ENCODE results near the gene SLC22A1. TPM values are rescaled to one million over a fixed set of nuclear protein-coding genes. Genes with fewer than 3 reads are reported as not detected.

The SLC22A1 gene
- total and polyA plus RNA-seq, 2 donors (not counting 1 experiment from before 2014, with no cell fraction given) = 0.18 to 1.5 TPM

- H3K79me2 ChIP-seq (ENCODE audit: control insufficient read depth, insufficient read depth, low read length) = no peaks in the 10 kb centered on the region
- no peak overlapping the region for H3K9ac ChIP-seq (ENCODE audit: low read length)
- no peak overlapping the region for H3K4me3 ChIP-seq (ENCODE audit: control extremely low read depth in 1 of 5, extremely low read depth in 1 of 5, insufficient read depth in 1 of 5, low read depth in 2 of 5, low read length in 4 of 5)
- intact Hi-C loops (cut with micrococcal nuclease) = no loop called here
- H3K27ac Mint-ChIP-seq = no peak overlapping the region
- ChIA-PET CTCF (no interaction called here), POLR2A (no interaction called here)
- ATAC-seq (ENCODE audit: low read depth) = no peak
- WGBS (ENCODE audit: insufficient coverage) = 92% methylated on average over 8 of the region's 20 CpGs
- H3K9me3 ChIP-seq (ENCODE audit: control extremely low read depth in 1 of 3, control insufficient read depth in 2 of 3, insufficient read depth in 1 of 3, low read length in 2 of 3) = no peaks in the 10 kb centered on the region
- H2AFZ ChIP-seq (ENCODE audit: insufficient read depth, low read depth, low read length, poor library complexity, severe bottlenecking) = no peak overlapping the region
- no peak overlapping the region for H3K4me2 ChIP-seq (replicated peaks; ENCODE audit: low read depth, low read length, poor library complexity, severe bottlenecking)
- H3K4me1 Mint-ChIP-seq = no peaks in the 10 kb centered on the region
- H3K4me3 Mint-ChIP-seq = no peak overlapping the region
- DNase-seq = no peak
- TF ChIP-seq CTCF (IDR thresholded peaks at IDR 0.05) (no peak), EZH2 (IDR thresholded peaks at IDR 0.05; ENCODE audit: borderline replicate concordance, insufficient read depth, low read depth, low read length, poor library complexity, severe bottlenecking) (no peak)
- H3K27me3 Mint-ChIP-seq = no peaks in the 10 kb centered on the region
- no peaks in the 10 kb centered on the region for H3K27me3 ChIP-seq (replicated peaks in 1 of 4; ENCODE audit: control extremely low read depth in 1 of 4, control insufficient read depth in 3 of 4, insufficient read depth in 4 of 4, low read length in 3 of 4)
- H3K9me3 Mint-ChIP-seq (ENCODE audit: insufficient read depth) = no peaks in the 10 kb centered on the region
- H3K4me1 ChIP-seq (ENCODE audit: control insufficient read depth in 2 of 2, insufficient read depth in 2 of 2, low read length in 2 of 2) = no peaks in the 10 kb centered on the region
- H3K27ac ChIP-seq (ENCODE audit: low read length in 2 of 2) = no peak overlapping the region
- H4K20me1 ChIP-seq (ENCODE audit: control insufficient read depth, insufficient read depth, low read length, poor library complexity, severe bottlenecking) = no peaks in the 10 kb centered on the region
- H3K36me3 ChIP-seq (replicated peaks in 1 of 2; ENCODE audit: control extremely low read depth in 1 of 2, control insufficient read depth in 1 of 2, extremely low read depth in 1 of 2, insufficient read depth in 2 of 2, low read length in 1 of 2) = peaks cover 3 to 25% of the 10 kb centered on the region in 2 experiments
Observed at GRCh38 chr6:160104821-160105517, 16.6 kb upstream of the SLC22A1 start.

GRCh38 chr6:160106010-160106409, 15.6 kb upstream of the SLC22A1 start:
- Histone ChIP-seq H3K27ac (ENCODE audit: low read length in 2 of 2) (no peak overlapping the region), H3K36me3 (replicated peaks in 1 of 2; ENCODE audit: control extremely low read depth in 1 of 2, control insufficient read depth in 1 of 2, extremely low read depth in 1 of 2, insufficient read depth in 2 of 2, low read length in 1 of 2) (peaks cover 3 to 25% of the 10 kb centered on the region in 2 experiments), H3K9me3 (ENCODE audit: control extremely low read depth in 1 of 3, control insufficient read depth in 2 of 3, insufficient read depth in 1 of 3, low read length in 2 of 3) (no peaks in the 10 kb centered on the region), H2AFZ (ENCODE audit: insufficient read depth, low read depth, low read length, poor library complexity, severe bottlenecking) (no peak overlapping the region), H3K4me3 (ENCODE audit: control extremely low read depth in 1 of 5, extremely low read depth in 1 of 5, insufficient read depth in 1 of 5, low read depth in 2 of 5, low read length in 4 of 5) (no peak overlapping the region), H3K4me2 (replicated peaks; ENCODE audit: low read depth, low read length, poor library complexity, severe bottlenecking) (no peak overlapping the region), H3K9ac (ENCODE audit: low read length) (no peak overlapping the region), H3K79me2 (ENCODE audit: control insufficient read depth, insufficient read depth, low read length) (no peaks in the 10 kb centered on the region), H3K4me1 (ENCODE audit: control insufficient read depth in 2 of 2, insufficient read depth in 2 of 2, low read length in 2 of 2) (no peaks in the 10 kb centered on the region), H3K27me3 (replicated peaks in 1 of 4; ENCODE audit: control extremely low read depth in 1 of 4, control insufficient read depth in 3 of 4, insufficient read depth in 4 of 4, low read length in 3 of 4) (no peaks in the 10 kb centered on the region), H4K20me1 (ENCODE audit: control insufficient read depth, insufficient read depth, low read length, poor library complexity, severe bottlenecking) (no peaks in the 10 kb centered on the region)
- H3K9me3 Mint-ChIP-seq (ENCODE audit: insufficient read depth) = no peaks in the 10 kb centered on the region
- ChIA-PET CTCF (no interaction called here), POLR2A (no interaction called here)
- intact Hi-C loops (cut with micrococcal nuclease) = no loop called here
- no peaks in the 10 kb centered on the region for H3K4me1 Mint-ChIP-seq
- DNase-seq = no peak
- TF ChIP-seq EZH2 (IDR thresholded peaks at IDR 0.05; ENCODE audit: borderline replicate concordance, insufficient read depth, low read depth, low read length, poor library complexity, severe bottlenecking) = no peak
- TF ChIP-seq CTCF (IDR thresholded peaks at IDR 0.05) = no peak
- over 99% methylated on average over 13 of the region's 14 CpGs for whole genome bisulfite sequencing (ENCODE audit: insufficient coverage)
- H3K4me3 Mint-ChIP-seq = no peak overlapping the region
- no peak for ATAC-seq (ENCODE audit: low read depth)
- no peaks in the 10 kb centered on the region for H3K27me3 Mint-ChIP-seq
- H3K27ac Mint-ChIP-seq = no peak overlapping the region

Measured in B cell (primary cell).